Femur (tissue), 1 donor: ENCODE results near the gene RABGGTB.
"Not testable (repeated sequence)": the region's sequence is repeated elsewhere in the genome, so short reads cannot be mapped to it uniquely, and the experiment has no call there.

ENCODE experiments used
- DNase-seq: peaks from one replicate; pipeline ENCODE4 v3.0.0-alpha.2; 2017

The RABGGTB gene

GRCh38 chr1:75796376-75797272 lies 10.6 kb downstream of the RABGGTB start, which contains the start of gene MSH4:
Gene MSH4, plus strand, starts transcription at chr1:75796882. Its CDS starts 104 bp downstream, at chr1:75796986.
- DNase-seq, result no peak

DNA sequence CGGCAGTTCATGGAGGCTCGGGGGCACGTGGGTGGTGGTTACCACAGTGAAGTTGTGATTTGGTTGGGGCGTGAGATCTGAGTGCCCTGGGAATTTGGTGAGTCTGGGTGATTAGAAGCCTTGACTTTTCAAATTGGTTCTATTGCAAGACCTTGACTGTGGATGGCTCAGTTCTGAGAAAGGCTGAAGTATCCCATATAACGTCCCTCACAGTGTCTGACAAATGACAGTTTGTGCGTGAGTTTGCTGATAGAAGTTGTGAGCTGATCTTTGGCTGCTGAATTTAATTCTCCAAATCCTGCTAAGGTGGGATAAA lies 11.2 kb downstream of the RABGGTB start:
- DNase-seq, result no peak

DNA sequence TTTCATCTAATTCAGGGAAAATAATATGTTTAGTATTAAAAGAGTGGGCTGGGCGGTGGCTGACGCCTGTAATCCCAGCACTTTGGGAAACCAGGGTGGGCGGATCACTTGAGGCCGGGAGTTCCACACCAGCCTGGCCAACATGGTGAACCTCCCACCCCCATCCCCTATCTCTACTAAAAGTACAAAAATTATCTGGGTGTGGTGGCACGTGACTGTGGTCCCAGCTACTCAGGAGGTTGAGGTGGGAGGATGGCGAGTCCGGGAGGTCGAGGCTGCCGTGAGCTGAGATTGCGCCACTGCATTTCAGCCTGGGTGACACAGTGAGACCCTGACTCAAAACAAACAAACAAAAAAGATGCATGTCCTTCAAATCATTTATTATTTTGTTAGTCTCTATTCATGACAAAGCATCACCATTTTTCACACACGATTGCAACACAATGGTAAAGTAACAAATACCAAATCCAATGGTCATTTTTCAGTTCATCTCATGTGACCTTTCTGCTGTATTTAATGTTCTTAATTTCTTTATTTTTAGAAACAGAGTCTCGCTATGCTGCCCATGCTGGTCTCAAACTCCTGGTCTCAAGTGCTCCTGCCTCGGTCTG lies 11.7 kb downstream of the RABGGTB start:
- no peak for DNase-seq

- DNase-seq, result not testable (repeated sequence)
These were observed 15.4 kb downstream of the RABGGTB start for GRCh38 chr1:75801480-75801879.

GRCh38 chr1:75808921-75809320 lies 22.9 kb downstream of the RABGGTB start:
- no peak for DNase-seq

GRCh38 chr1:75810113-75810512 lies 24.1 kb downstream of the RABGGTB start:
- not testable (repeated sequence) for DNase-seq

GRCh38 chr1:75811211-75811981 lies 25.3 kb downstream of the RABGGTB start:
- no peak for DNase-seq

GRCh38 chr1:75812065-75812464 lies 26.0 kb downstream of the RABGGTB start:
- no peak for DNase-seq

- DNase-seq, result not testable (repeated sequence)
These were observed 37.5 kb downstream of the RABGGTB start for GRCh38 chr1:75823596-75823995.

DNA sequence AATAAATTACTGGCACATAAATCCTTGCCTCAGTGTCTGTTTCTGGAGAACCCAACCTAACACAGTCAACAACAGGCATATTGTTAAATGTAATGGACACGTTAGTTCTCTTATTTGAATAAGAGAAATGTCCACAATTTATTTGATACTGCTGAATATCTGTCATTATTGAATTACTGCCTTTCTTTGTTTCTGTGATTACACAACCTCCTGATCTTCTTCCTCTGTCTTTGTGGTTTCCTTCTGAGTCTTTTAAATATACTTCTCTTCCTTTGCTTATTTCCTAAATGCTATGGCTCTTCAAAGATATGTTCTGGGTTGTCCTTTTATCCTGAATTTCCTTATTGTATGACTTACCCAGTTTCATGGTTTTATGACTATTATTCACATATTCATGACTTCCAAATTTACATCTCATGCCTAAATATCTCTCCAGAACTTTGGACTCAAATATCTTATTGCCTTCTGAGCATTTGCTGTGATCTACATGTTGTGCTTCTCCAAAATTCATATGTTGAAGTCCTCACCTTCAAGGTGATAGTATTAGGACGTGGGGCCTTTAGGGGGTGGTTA lies 50.6 kb downstream of the RABGGTB start:
- DNase-seq, result no peak

GRCh38 chr1:75838079-75838478 lies 52.0 kb downstream of the RABGGTB start:
- no peak for DNase-seq

- no peak for DNase-seq
These were observed 55.4 kb downstream of the RABGGTB start for GRCh38 chr1:75841421-75841820.
